GM23248 (cell line): ENCODE measurements around the gene ADCY2.

Experiments
- EZH2 ChIP-seq: fragments of 200-600 bp; sonication (generic); IDR thresholded peaks from 2 replicates; pipeline ENCODE4 v1.6.1; 2018; ENCODE audit warnings: antibody characterized with exemption, mild to moderate bottlenecking; ENCODE audit not compliant: insufficient read depth, poor library complexity, severe bottlenecking
- EZH2phosphoT487 ChIP-seq: fragments of 200-600 bp; sonication (generic); IDR thresholded peaks from 2 replicates; pipeline ENCODE4 v1.6.1; 2018; ENCODE audit warnings: antibody characterized with exemption, moderate library complexity, mild to moderate bottlenecking, low read depth; ENCODE audit not compliant: insufficient read depth

GRCh38 chr5:7679663-7680062 is 283.7 kb downstream of the ADCY2 start:
- TF ChIP-seq EZH2 (no peak), EZH2phosphoT487 (no peak)
